ENCODE results near the gene UCHL5. TPM values are rescaled to one million over a fixed set of nuclear protein-coding genes. Genes with fewer than 3 reads are reported as not detected.

Gene UCHL5, protein sequence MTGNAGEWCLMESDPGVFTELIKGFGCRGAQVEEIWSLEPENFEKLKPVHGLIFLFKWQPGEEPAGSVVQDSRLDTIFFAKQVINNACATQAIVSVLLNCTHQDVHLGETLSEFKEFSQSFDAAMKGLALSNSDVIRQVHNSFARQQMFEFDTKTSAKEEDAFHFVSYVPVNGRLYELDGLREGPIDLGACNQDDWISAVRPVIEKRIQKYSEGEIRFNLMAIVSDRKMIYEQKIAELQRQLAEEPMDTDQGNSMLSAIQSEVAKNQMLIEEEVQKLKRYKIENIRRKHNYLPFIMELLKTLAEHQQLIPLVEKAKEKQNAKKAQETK
- total RNA-seq = 28.0 and 34.4 TPM in 2 replicates

DNA sequence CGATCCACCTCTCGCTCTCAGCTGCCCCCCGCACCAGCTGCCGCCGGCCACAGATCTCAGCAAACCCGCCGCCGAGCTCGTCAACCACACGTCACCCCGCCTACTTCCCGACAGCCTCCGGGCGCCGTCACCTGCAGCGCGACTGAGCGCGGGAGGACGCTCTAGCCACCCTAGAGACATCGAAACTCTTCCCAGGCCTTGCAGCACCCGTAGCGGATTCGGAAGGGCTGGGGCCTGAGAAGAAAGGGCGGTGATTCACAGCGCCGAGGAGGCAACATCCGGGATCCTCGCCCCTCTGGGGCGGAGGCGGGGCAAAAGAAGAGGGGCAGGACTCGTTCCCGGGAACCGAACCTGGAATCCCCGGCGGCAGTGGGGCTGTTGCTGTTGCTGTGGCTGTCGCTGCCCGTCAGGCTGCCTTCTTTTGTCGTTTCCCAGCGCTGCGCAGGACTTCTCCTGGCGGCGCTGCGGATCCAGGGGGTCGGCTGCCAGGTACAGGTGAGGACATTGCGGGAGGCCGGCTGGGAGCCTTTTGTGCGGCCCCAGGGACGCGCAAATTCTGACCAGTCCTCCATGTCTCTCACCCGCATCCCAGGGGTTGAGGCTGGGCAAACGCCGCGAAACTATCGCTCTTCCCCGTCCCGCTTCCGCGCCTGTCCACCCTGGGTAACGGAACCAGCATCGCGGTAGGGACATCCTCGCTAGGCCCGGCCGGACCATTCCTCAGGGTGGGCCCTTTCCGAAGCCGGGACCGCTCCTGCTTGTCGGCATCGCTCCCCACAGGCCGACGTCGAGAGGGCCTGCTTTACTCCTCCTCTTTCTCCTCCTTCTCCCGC, at the start of gene UCHL5, which contains the start of gene RO60:
Gene UCHL5 (minus strand): TSS at position 79 of the 833 bp plus-strand sequence. CDS start 100 bp downstream, outside the sequence.
Gene RO60 (plus strand): TSS at position 331 of the 833 bp plus-strand sequence. CDS start 9,443 bp downstream, outside the sequence.
- H3K4me1 ChIP-seq (ENCODE audit: insufficient read depth, low read length) = peaks cover 14% of the 10 kb centered on the region
- no peak for TF ChIP-seq CTCF (IDR thresholded peaks at IDR 0.05; ENCODE audit: extremely low read depth, low read depth, low read length)
- H3K79me2 ChIP-seq (ENCODE audit: insufficient read depth, low read length) = peaks cover 87% of the 10 kb centered on the region
- peaks cover 13% of the 10 kb centered on the region for H4K20me1 ChIP-seq (ENCODE audit: insufficient read depth, low read length)
- no peaks in the 10 kb centered on the region for H3K27me3 ChIP-seq (ENCODE audit: insufficient read depth, low read length)
- H3K9me3 ChIP-seq (ENCODE audit: low read depth, low read length) = no peaks in the 10 kb centered on the region
- peak within 1 kb of the TSS; percentile 96 for H3K27ac ChIP-seq (ENCODE audit: low read depth, low read length)
- peak within 1 kb of the TSS; percentile 84 for H3K4me2 ChIP-seq (ENCODE audit: insufficient read depth, low read length)
- H2AFZ ChIP-seq (ENCODE audit: low read length) = peak within 1 kb of the TSS; percentile 94
- peak; percentile 96 for DNase-seq (ENCODE audit: insufficient read length, low spot score, missing footprints)
- H3K36me3 ChIP-seq (ENCODE audit: insufficient read depth, low read length) = no peaks in the 10 kb centered on the region
- H3K4me3 ChIP-seq (ENCODE audit: insufficient read depth, low read length) = peak within 1 kb of the TSS; percentile 94

- H3K4me3 ChIP-seq (ENCODE audit: insufficient read depth, low read length) = no peak overlapping the region
- H3K4me2 ChIP-seq (ENCODE audit: insufficient read depth, low read length) = no peak overlapping the region
- H4K20me1 ChIP-seq (ENCODE audit: insufficient read depth, low read length) = no peaks in the 10 kb centered on the region
- H3K27me3 ChIP-seq (ENCODE audit: insufficient read depth, low read length) = no peaks in the 10 kb centered on the region
- no peak overlapping the region for H3K27ac ChIP-seq (ENCODE audit: low read depth, low read length)
- no peak for DNase-seq (ENCODE audit: insufficient read length, low spot score, missing footprints)
- H2AFZ ChIP-seq (ENCODE audit: low read length) = no peak overlapping the region
- H3K9me3 ChIP-seq (ENCODE audit: low read depth, low read length) = no peaks in the 10 kb centered on the region
- no peak for TF ChIP-seq CTCF (IDR thresholded peaks at IDR 0.05; ENCODE audit: extremely low read depth, low read depth, low read length)
- peaks cover 8% of the 10 kb centered on the region for H3K79me2 ChIP-seq (ENCODE audit: insufficient read depth, low read length)
- H3K4me1 ChIP-seq (ENCODE audit: insufficient read depth, low read length) = peaks cover 26% of the 10 kb centered on the region
- H3K36me3 ChIP-seq (ENCODE audit: insufficient read depth, low read length) = no peaks in the 10 kb centered on the region
Measured at GRCh38 chr1:193108471-193108870, 49.3 kb upstream of the UCHL5 start.

DNA sequence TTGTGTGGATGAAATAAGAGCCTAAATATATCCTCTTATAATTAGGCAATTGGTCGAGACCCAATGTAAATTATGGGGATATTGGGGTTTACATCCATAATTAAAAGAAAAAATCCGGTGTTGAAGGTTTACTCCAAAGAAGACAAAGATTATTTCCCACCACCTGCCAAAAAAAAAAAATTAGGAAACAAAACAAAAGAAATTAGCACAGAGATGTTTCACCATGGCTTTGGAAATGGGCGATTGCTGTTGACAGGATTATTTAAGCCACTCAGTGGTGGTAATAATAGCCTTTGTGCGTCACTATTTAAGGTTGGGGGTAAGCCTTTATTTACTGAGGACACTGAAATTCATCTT, 46.6 kb upstream of the UCHL5 start:
- peak overlapping the region; percentile 90 for H2AFZ ChIP-seq (ENCODE audit: low read length)
- H3K27me3 ChIP-seq (ENCODE audit: insufficient read depth, low read length) = no peaks in the 10 kb centered on the region
- peaks cover 33% of the 10 kb centered on the region for H3K79me2 ChIP-seq (ENCODE audit: insufficient read depth, low read length)
- peak overlapping the region; percentile 76 for H3K4me3 ChIP-seq (ENCODE audit: insufficient read depth, low read length)
- peak overlapping the region; percentile 92 for H3K4me2 ChIP-seq (ENCODE audit: insufficient read depth, low read length)
- no peaks in the 10 kb centered on the region for H3K9me3 ChIP-seq (ENCODE audit: low read depth, low read length)
- no peak for DNase-seq (ENCODE audit: insufficient read length, low spot score, missing footprints)
- peaks cover 2% of the 10 kb centered on the region for H4K20me1 ChIP-seq (ENCODE audit: insufficient read depth, low read length)
- TF ChIP-seq CTCF (IDR thresholded peaks at IDR 0.05; ENCODE audit: extremely low read depth, low read depth, low read length) = no peak
- H3K4me1 ChIP-seq (ENCODE audit: insufficient read depth, low read length) = peaks cover 13% of the 10 kb centered on the region
- H3K36me3 ChIP-seq (ENCODE audit: insufficient read depth, low read length) = peaks cover 4% of the 10 kb centered on the region
- H3K27ac ChIP-seq (ENCODE audit: low read depth, low read length) = peak overlapping the region; percentile 78

Measured in osteoblast (primary cell).